Coronary artery (tissue), 2 donors: ENCODE measurements around the gene HEXIM1.

Experiments used
- DNase-seq: peaks from one replicate; pipeline ENCODE4 v3.0.0-alpha.2; 2017; ENCODE audit warnings: low spot score
- H3K27ac ChIP-seq, 2 donors: fragments of 200-600 bp; sonication (generic); one replicate each; pipeline ENCODE4 v1.5.1; 2016 to 2019
- H3K4me3 ChIP-seq: fragments of 200-600 bp; sonication (generic); 2 replicates; pipeline ENCODE4 v1.5.1; 2016; ENCODE audit warnings: mild to moderate bottlenecking, moderate library complexity
- TF ChIP-seq, protein P1 (sequence below): fragments of 200-600 bp; sonication (generic); IDR thresholded peaks from one replicate; pipeline ENCODE4 v1.5.1; 2019; ENCODE audit warnings: antibody characterized with exemption

Gene HEXIM1

GRCh38 chr17:45135978-45136791, 12.1 kb upstream of the HEXIM1 start:
- no peak for DNase-seq
- H3K4me3 ChIP-seq: peak overlapping the region; percentile 76
- TF ChIP-seq, protein P1, sequence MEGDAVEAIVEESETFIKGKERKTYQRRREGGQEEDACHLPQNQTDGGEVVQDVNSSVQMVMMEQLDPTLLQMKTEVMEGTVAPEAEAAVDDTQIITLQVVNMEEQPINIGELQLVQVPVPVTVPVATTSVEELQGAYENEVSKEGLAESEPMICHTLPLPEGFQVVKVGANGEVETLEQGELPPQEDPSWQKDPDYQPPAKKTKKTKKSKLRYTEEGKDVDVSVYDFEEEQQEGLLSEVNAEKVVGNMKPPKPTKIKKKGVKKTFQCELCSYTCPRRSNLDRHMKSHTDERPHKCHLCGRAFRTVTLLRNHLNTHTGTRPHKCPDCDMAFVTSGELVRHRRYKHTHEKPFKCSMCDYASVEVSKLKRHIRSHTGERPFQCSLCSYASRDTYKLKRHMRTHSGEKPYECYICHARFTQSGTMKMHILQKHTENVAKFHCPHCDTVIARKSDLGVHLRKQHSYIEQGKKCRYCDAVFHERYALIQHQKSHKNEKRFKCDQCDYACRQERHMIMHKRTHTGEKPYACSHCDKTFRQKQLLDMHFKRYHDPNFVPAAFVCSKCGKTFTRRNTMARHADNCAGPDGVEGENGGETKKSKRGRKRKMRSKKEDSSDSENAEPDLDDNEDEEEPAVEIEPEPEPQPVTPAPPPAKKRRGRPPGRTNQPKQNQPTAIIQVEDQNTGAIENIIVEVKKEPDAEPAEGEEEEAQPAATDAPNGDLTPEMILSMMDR: no peak
- H3K27ac ChIP-seq: peak overlapping the region; percentile 89 to 94

GRCh38 chr17:45136846-45137560, 11.3 kb upstream of the HEXIM1 start:
- DNase-seq: no peak
- TF ChIP-seq, protein P1: no peak
- Histone ChIP-seq H3K4me3 (peak overlapping the region; percentile 76), H3K27ac (no peak overlapping the region)

GRCh38 chr17:45137561-45138305, 10.5 kb upstream of the HEXIM1 start:
- TF ChIP-seq, protein P1: no peak
- no peak for DNase-seq
- no peak overlapping the region for H3K4me3 ChIP-seq
- no peak overlapping the region for H3K27ac ChIP-seq

DNA sequence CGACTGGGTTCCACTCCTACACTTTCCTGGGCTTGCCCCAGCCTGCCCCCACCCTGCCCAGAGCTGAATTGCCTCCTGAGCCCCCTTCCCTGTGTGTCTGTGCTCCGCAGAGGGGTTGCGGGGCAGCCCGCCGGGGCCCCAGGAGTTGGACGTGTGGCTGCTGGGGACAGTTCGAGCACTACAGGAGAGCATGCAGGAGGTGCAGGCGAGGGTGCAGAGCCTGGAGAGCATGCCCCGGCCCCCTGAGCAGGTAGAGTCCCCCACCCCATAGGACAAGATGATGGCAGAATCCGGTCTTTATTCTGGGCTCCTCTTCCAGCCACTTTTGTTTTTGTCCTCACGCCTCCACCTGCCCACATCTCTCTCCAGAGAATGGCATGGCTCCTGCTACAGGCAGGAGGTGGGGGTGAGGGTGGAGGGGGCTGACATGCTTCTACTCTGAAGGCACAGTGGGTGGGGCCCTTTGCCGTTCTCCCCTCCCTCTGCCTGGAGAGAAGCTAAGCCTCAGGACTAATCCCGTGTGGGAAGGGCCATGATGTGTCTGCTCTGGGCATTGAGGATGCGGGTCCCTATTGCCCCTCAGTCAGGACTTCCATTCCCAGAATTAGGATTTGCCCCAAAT, 9.3 kb upstream of the HEXIM1 start:
- Histone ChIP-seq H3K27ac (no peak overlapping the region), H3K4me3 (no peak overlapping the region)
- DNase-seq: no peak
- TF ChIP-seq, protein P1: no peak

DNA sequence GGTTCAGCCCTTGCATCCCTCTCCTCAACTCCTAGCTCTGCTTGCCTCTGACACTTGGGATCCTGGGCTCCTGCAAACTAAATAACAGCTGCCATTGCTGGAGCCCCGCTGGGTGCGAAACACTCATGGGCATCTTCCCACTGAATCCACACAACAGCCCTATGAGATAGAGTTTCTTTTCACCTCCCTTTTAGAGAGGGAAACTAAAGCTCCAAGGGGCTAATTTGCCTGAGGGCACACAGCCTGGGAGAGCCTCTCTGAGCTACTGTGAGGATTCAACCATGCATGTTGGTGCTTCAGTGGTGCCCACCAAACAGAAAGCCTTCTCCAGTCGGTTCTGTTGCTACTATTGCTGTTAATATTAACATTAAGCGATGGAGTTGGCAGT, 8.7 kb upstream of the HEXIM1 start:
- DNase-seq: no peak
- Histone ChIP-seq H3K27ac (no peak overlapping the region), H3K4me3 (no peak overlapping the region)
- TF ChIP-seq, protein P1: no peak

DNA sequence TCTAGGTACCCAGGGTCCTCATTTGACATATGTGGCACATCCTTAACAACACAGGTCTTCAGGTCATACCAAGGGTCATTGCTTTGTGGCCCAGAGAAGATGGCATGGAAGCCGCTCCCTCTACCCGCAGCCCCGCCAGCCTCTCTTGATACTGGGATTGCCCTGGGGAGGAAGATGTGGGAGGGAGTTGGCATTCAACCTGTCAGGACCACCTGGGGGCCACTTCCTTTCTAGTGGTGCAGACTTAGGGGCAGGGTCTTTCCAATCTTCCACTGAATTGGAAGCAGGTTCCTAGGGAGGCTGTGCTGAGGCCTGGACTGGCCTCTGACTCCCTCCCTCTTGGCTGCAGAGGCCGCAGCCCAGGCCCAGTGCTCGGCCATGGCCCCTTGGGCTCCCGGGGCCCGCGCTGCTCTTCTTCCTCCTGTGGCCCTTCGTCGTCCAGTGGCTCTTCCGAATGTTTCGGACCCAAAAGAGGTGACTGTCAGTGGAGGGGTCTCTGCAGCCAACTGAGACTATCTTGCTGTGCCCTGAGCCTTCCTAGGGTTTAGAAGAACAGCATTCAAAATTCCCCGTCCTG, 5.1 kb upstream of the HEXIM1 start:
- H3K27ac ChIP-seq: peak overlapping the region; percentile 91 to 94
- DNase-seq: no peak
- TF ChIP-seq, protein P1: no peak

More for the DNA sequence above, 5.1 kb upstream of the HEXIM1 start:
- peak overlapping the region; percentile 76 for H3K4me3 ChIP-seq
